Measurements from ENCODE around the gene APOC4.

Gene APOC4

DNA sequence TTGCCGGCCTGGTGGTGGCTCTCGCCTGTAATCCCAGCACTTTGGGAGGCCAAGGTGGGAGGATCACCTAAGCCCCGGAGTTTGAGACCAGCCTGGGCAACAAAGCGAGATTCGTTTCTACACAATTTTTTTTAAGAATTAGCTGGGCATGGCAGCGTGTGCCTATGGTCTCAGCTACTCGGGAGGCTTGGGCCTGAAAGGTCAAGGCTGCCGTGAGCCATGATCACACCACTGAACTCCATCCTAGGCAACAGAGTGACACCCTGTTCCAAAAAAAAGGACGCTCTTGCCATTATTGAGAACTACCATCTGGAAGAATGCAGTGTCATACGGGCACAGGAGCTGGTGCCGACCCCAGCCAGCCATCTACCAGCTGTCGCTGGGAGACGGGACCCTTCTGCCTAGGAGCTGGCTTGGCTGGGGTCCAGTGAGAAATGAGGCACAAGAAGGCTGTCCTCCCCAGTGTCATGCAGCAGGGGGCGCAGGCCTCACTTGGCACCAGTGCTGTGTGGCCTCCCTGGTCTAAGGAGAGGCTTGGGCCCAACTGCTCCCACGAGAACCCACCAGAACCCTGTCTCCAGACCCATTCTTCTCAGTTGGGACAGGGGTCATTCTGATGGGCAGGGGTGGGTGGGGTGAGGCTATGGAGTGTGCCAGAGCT is 47.0 kb downstream of the APOC4 start:
- no peak overlapping the region for H3K4me3 ChIP-seq (ENCODE audit: low read length)
- peak; percentile 69 for DNase-seq (ENCODE audit: low read depth)
- peak; percentile 73 for TF ChIP-seq CTCF (IDR thresholded peaks at IDR 0.05; ENCODE audit: insufficient read depth, low read depth, low read length, missing control alignments)

DNA sequence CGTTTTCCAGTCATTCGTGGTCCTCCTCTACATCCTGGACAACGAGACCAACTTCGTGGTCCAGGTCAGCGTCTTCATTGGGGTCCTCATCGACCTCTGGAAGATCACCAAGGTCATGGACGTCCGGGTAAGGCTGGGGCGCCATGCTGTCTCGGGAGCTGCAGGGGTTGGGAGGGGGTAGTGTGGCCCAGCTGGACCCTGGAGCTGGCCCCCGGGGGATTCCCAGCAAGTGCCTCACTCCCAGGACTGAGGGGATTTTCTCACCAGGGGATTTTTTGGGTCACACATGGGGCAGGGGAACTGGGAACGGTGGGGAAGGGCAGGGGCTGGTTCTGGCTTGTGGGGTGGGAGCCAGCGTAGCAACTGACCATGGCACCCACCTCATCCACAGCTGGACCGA is 48.4 kb downstream of the APOC4 start:
- TF ChIP-seq CTCF (IDR thresholded peaks at IDR 0.05; ENCODE audit: insufficient read depth, low read depth, low read length, missing control alignments): no peak
- H3K4me3 ChIP-seq (ENCODE audit: low read length): no peak overlapping the region
- DNase-seq (ENCODE audit: low read depth): no peak

GRCh38 chr19:44990966-44991365 is 48.9 kb downstream of the APOC4 start:
- no peak for DNase-seq (ENCODE audit: low read depth)
- TF ChIP-seq CTCF (IDR thresholded peaks at IDR 0.05; ENCODE audit: insufficient read depth, low read depth, low read length, missing control alignments): no peak
- no peak overlapping the region for H3K4me3 ChIP-seq (ENCODE audit: low read length)

- H3K4me3 ChIP-seq (ENCODE audit: low read length): no peak overlapping the region
- DNase-seq (ENCODE audit: low read depth): no peak
- no peak for TF ChIP-seq CTCF (IDR thresholded peaks at IDR 0.05; ENCODE audit: insufficient read depth, low read depth, low read length, missing control alignments)
These were observed 50.5 kb downstream of the APOC4 start for GRCh38 chr19:44992336-44993163.

- no peak for TF ChIP-seq CTCF (IDR thresholded peaks at IDR 0.05; ENCODE audit: insufficient read depth, low read depth, low read length, missing control alignments)
- H3K4me3 ChIP-seq (ENCODE audit: low read length): no peak overlapping the region
These were observed 51.5 kb downstream of the APOC4 start for GRCh38 chr19:44993526-44993925.

DNA sequence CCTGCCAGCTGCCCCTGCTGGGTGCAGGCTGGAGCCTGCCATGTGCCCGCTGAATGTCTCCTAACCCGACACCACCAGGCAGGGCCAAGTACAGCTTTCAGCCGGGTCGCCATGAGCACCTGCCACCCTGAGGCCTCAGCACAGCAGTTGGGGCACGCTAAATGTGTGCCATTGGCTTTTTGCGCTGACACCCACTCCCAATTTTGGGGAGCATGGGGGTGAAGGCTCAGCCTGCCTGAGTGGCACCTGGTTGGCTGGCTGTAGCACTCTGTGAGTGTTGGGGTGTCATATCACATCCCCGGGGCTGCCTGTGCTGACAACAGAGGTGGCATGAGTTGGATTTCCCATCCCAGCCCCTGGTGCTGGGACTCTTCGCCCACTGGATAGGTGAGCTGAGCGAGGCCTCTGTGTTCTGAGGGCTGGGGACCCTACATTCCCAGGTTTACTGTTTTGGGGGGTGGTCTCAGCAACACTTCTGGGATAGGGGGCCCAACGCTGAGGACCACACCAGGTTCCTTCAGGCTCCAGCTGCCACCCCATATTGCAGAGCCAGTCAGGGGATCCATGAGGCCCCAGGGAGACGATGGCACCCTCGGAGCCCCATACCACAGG is 52.0 kb downstream of the APOC4 start:
- no peak overlapping the region for H3K4me3 ChIP-seq (ENCODE audit: low read length)
- no peak for TF ChIP-seq CTCF (IDR thresholded peaks at IDR 0.05; ENCODE audit: insufficient read depth, low read depth, low read length, missing control alignments)
- DNase-seq (ENCODE audit: low read depth): no peak

More at GRCh38 chr19:44993526-44993925, 51.5 kb downstream of the APOC4 start:
- no peak for DNase-seq (ENCODE audit: low read depth)

Data from epithelial cell of esophagus (primary cell).